CD14-positive monocyte (primary cell): ENCODE results near the gene FBF1. TPM values are rescaled to one million over a fixed set of nuclear protein-coding genes. Genes with fewer than 3 reads are reported as not detected.
A peak's percentile ranks its signal among the peaks of the same experiment; 100 is the strongest.
"Not testable (repeated sequence)": the region's sequence is repeated elsewhere in the genome, so short reads cannot be mapped to it uniquely, and the experiment has no call there.

Source experiments
- DNase-seq, 3 donors: peaks; one replicate each; pipeline ENCODE4 v3.0.0-alpha.2; 2011 to 2022
- H2AFZ ChIP-seq: 2 replicates; pipeline ENCODE4 v1.6.0; 2012; ENCODE audit warnings: mild to moderate bottlenecking, low read depth, low read length, inconsistent platforms; ENCODE audit not compliant: insufficient read depth, poor library complexity, severe bottlenecking
- H3K27ac ChIP-seq, 2 donors: 1 replicate in 1 of 2; 2 replicates in 1 of 2; pipeline ENCODE4 v1.5.1; 2012 to 2013; ENCODE audit warnings: low read length in 2 of 2, control low read depth in 1 of 2, inconsistent platforms in 1 of 2, low read depth in 1 of 2, mild to moderate bottlenecking in 1 of 2
- H3K27me3 ChIP-seq, 2 donors: one replicate each; pipeline versions ENCODE4 v1.6.0 to v1.6.1; 2011 to 2013; ENCODE audit warnings: low read length in 2 of 2; ENCODE audit not compliant: control insufficient read depth in 2 of 2, insufficient read depth in 2 of 2
- H3K36me3 ChIP-seq, 2 donors: replicated peaks in 1 of 2; 1 replicate in 1 of 2; 2 replicates in 1 of 2; pipeline versions ENCODE4 v1.5.1 to v1.6.1; 2012 to 2013; ENCODE audit warnings: low read length in 2 of 2, control low read depth in 1 of 2, inconsistent platforms in 1 of 2, mild to moderate bottlenecking in 1 of 2; ENCODE audit not compliant: insufficient read depth in 2 of 2, control insufficient read depth in 1 of 2
- H3K4me1 ChIP-seq, 2 donors: 1 replicate in 1 of 2; 2 replicates in 1 of 2; pipeline versions ENCODE4 v1.5.1 to v1.6.1; 2012 to 2013; ENCODE audit warnings: low read length in 2 of 2, control low read depth in 1 of 2, inconsistent platforms in 1 of 2, mild to moderate bottlenecking in 1 of 2, moderate library complexity in 1 of 2; ENCODE audit not compliant: insufficient read depth in 2 of 2, control insufficient read depth in 1 of 2
- H3K4me2 ChIP-seq: replicated peaks from 2 replicates; pipeline ENCODE3; 2012; ENCODE audit warnings: low read length, moderate library complexity, mild to moderate bottlenecking; ENCODE audit not compliant: poor library complexity, severe bottlenecking; ENCODE audit errors: extremely low read depth
- H3K4me3 ChIP-seq, 3 experiments: fragments of 200-600 bp in 1 of 3; sonication (generic) in 1 of 3; replicated peaks in 1 of 3; 1 replicate in 2 of 3; 2 replicates in 1 of 3; pipeline ENCODE4 v1.5.1; 2011 to 2013; ENCODE audit warnings: low read length in 3 of 3, mild to moderate bottlenecking in 3 of 3, control low read depth in 2 of 3, low read depth in 2 of 3, inconsistent platforms in 1 of 3, moderate library complexity in 1 of 3
- H3K79me2 ChIP-seq: 2 replicates; pipeline ENCODE4 v1.6.0; 2012; ENCODE audit warnings: mild to moderate bottlenecking, control low read depth, inconsistent platforms, low read length, moderate library complexity; ENCODE audit not compliant: insufficient read depth
- H3K9ac ChIP-seq: 2 replicates; pipeline ENCODE4 v1.6.0; 2017; ENCODE audit warnings: low read length, mild to moderate bottlenecking; ENCODE audit not compliant: insufficient read depth, poor library complexity, severe bottlenecking
- H3K9me3 ChIP-seq, 2 donors: replicated peaks in 1 of 2; 1 replicate in 1 of 2; 2 replicates in 1 of 2; pipeline versions ENCODE4 v1.5.1 to v1.6.1; 2012 to 2013; ENCODE audit warnings: low read length in 2 of 2, control low read depth in 1 of 2; ENCODE audit not compliant: control insufficient read depth in 1 of 2, insufficient read depth in 1 of 2
- H4K20me1 ChIP-seq: 2 replicates; pipeline ENCODE4 v1.6.0; 2012; ENCODE audit warnings: mild to moderate bottlenecking, low read length, control low read depth, moderate library complexity; ENCODE audit not compliant: insufficient read depth
- H3K27ac Mint-ChIP-seq, 7 donors: one replicate each; pipeline ENCODE4 v1.8.0; 2020; ENCODE audit warnings: mild to moderate bottlenecking in 7 of 7, mixed read lengths in 7 of 7, moderate library complexity in 6 of 7, inconsistent platforms in 2 of 7
- H3K27me3 Mint-ChIP-seq, 3 donors: one replicate each; pipeline ENCODE4 v1.8.0; 2021 to 2022; ENCODE audit warnings: low read depth in 3 of 3, mild to moderate bottlenecking in 3 of 3, mixed read lengths in 3 of 3, moderate library complexity in 3 of 3, inconsistent platforms in 1 of 3
- H3K36me3 Mint-ChIP-seq, 2 donors: one replicate each; pipeline ENCODE4 v1.8.0; 2020; ENCODE audit warnings: mixed read lengths in 2 of 2, inconsistent platforms in 1 of 2, mild to moderate bottlenecking in 1 of 2
- H3K4me1 Mint-ChIP-seq: one replicate; pipeline ENCODE4 v1.8.0; 2020; ENCODE audit warnings: mild to moderate bottlenecking, mixed read lengths
- H3K4me3 Mint-ChIP-seq, 2 donors: one replicate each; pipeline ENCODE4 v1.8.0; 2020; ENCODE audit warnings: mild to moderate bottlenecking in 2 of 2, mixed read lengths in 2 of 2, moderate library complexity in 1 of 2
- H3K9me3 Mint-ChIP-seq, 7 donors: one replicate each; pipeline ENCODE4 v1.8.0; 2020 to 2022; ENCODE audit warnings: mixed read lengths in 7 of 7, mild to moderate bottlenecking in 6 of 7, moderate library complexity in 6 of 7, inconsistent platforms in 2 of 7
- WGBS: methylation state at CpG from one replicate; pipeline ENCODE4 v1.1.5; 2013; ENCODE audit warnings: missing lambda C conversion rate; ENCODE audit not compliant: insufficient coverage; 5-methylcytosine and 5-hydroxymethylcytosine counted together
- intact Hi-C, 2 donors: fragments of 100-400 bp; cut with micrococcal nuclease; formaldehyde crosslinking; loops; one replicate each; pipeline versions ENCODE4 v1.15.0 to v1.15.1; 2023
- polyA plus RNA-seq, 3 donors: library from polyadenylated mRNA; depleted of rRNA in 1 of 3; unstranded in 2 of 3; stranded (reverse) in 1 of 3; fragments of 300-500 nt in 2 of 3; fragments of >200 nt in 1 of 3; fragmentation: Illumina TruSeq in 2 of 3; gene quantifications; 1 replicate in 2 of 3; 2 replicates in 1 of 3; pipeline ENCODE4 v1.2.3, GENCODE V29; 2012 to 2021
- TF ChIP-seq, protein P1 (sequence below): fragments of 200-600 bp; IDR thresholded peaks from one replicate; pipeline ENCODE4 v1.8.0; 2022; ENCODE audit warnings: antibody characterized with exemption, mild to moderate bottlenecking

FBF1 gene
- polyA plus RNA-seq, 3 donors = 0.32 to 4.4 (median 0.62) TPM

GRCh38 chr17:75970626-75971025, 29.8 kb upstream of the FBF1 start:
- intact Hi-C loops = loop anchor here (2.0 to 10.0 kb wide), 2 partner anchors 28 to 186 kb away; partner anchors contain the start of gene UNK (in 1 of the 2)
- Mint-ChIP-seq H3K4me1 (peaks cover 44% of the 10 kb centered on the region), H3K4me3 (peak overlapping the region in 1 of 2 donors; percentile 74), H3K36me3 (peaks cover 38 to 74% of the 10 kb centered on the region in 2 donors), H3K9me3 (peaks cover 0 to 2% (median 1%) of the 10 kb centered on the region in 7 donors), H3K27me3 (peaks cover 0 to 1% (median 0%) of the 10 kb centered on the region in 3 donors), H3K27ac (peak overlapping the region; percentile 84 to 96 (median 94))
- peak overlapping the region; percentile 66 for H3K4me2 ChIP-seq
- H3K4me3 ChIP-seq = peak overlapping the region in 2 of 3 experiments; percentile 31 to 66
- H3K9me3 ChIP-seq = no peaks in the 10 kb centered on the region
- H3K79me2 ChIP-seq = peaks cover 83% of the 10 kb centered on the region
- peak overlapping the region; percentile 51 for H3K9ac ChIP-seq
- H3K27ac ChIP-seq = peak overlapping the region; percentile 85 to 89
- H3K4me1 ChIP-seq = peaks cover 31 to 43% of the 10 kb centered on the region in 2 donors
- TF ChIP-seq, protein P1, sequence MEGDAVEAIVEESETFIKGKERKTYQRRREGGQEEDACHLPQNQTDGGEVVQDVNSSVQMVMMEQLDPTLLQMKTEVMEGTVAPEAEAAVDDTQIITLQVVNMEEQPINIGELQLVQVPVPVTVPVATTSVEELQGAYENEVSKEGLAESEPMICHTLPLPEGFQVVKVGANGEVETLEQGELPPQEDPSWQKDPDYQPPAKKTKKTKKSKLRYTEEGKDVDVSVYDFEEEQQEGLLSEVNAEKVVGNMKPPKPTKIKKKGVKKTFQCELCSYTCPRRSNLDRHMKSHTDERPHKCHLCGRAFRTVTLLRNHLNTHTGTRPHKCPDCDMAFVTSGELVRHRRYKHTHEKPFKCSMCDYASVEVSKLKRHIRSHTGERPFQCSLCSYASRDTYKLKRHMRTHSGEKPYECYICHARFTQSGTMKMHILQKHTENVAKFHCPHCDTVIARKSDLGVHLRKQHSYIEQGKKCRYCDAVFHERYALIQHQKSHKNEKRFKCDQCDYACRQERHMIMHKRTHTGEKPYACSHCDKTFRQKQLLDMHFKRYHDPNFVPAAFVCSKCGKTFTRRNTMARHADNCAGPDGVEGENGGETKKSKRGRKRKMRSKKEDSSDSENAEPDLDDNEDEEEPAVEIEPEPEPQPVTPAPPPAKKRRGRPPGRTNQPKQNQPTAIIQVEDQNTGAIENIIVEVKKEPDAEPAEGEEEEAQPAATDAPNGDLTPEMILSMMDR = no peak
- no peaks in the 10 kb centered on the region for H3K27me3 ChIP-seq
- H2AFZ ChIP-seq = peak overlapping the region; percentile 57
- WGBS = 73% methylated on average over 2 of the region's 7 CpGs
- H3K36me3 ChIP-seq = peaks cover 19 to 34% of the 10 kb centered on the region in 2 donors
- no peaks in the 10 kb centered on the region for H4K20me1 ChIP-seq
- no peak for DNase-seq

DNA sequence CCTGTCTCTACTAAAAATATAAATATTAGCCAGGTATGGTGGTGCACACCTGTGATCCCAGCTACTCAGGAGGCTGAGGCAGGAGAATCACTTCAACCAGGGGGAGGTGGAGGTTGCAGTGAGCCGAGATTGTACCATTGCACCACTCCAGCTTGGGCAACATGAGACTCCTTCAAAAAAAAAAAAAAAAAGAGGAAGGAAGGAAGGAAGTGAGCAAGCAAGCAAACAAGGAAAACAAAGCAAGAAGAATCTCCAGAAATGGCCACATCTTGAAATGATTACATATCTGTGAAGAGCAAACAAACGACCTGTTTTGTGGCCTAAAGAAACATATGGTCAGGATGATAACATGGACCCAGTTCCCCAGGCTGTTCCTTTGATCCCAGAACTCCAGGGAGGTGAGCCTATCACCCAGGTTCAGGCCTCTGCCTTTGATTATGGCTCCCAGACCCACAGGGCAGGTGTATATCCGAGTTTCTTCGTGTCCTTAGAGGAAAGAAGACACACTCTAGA, 29.2 kb upstream of the FBF1 start:
- peak overlapping the region; percentile 84 to 96 (median 94) for H3K27ac Mint-ChIP-seq
- peaks cover 0 to 2% (median 1%) of the 10 kb centered on the region in 7 donors for H3K9me3 Mint-ChIP-seq
- peak overlapping the region; percentile 66 for H3K4me2 ChIP-seq
- peaks cover 19 to 34% of the 10 kb centered on the region in 2 donors for H3K36me3 ChIP-seq
- peak overlapping the region; percentile 31 to 74 for H3K4me3 Mint-ChIP-seq
- intact Hi-C loops = loop anchor here (2.0 to 10.0 kb wide), 2 partner anchors 29 to 185 kb away; partner anchors contain the start of gene UNK (in 1 of the 2)
- H3K27me3 Mint-ChIP-seq = peaks cover 0 to 1% (median 0%) of the 10 kb centered on the region in 3 donors
- H3K9ac ChIP-seq = peak overlapping the region; percentile 51
- H2AFZ ChIP-seq = peak overlapping the region; percentile 57
- peak overlapping the region; percentile 85 to 89 for H3K27ac ChIP-seq
- peaks cover 38 to 73% of the 10 kb centered on the region in 2 donors for H3K36me3 Mint-ChIP-seq
- peaks cover 1% of the 10 kb centered on the region for H4K20me1 ChIP-seq
- DNase-seq = peak; percentile 70 to 78 (median 73)
- H3K4me1 Mint-ChIP-seq = peaks cover 45% of the 10 kb centered on the region
- WGBS = 53% methylated on average over 3 of the region's 4 CpGs
- TF ChIP-seq, protein P1 = no peak
- no peaks in the 10 kb centered on the region for H3K27me3 ChIP-seq
- H3K9me3 ChIP-seq = no peaks in the 10 kb centered on the region
- peak overlapping the region; percentile 10 to 66 (median 31) for H3K4me3 ChIP-seq
- peaks cover 29 to 40% of the 10 kb centered on the region in 2 donors for H3K4me1 ChIP-seq
- peaks cover 83% of the 10 kb centered on the region for H3K79me2 ChIP-seq

DNA sequence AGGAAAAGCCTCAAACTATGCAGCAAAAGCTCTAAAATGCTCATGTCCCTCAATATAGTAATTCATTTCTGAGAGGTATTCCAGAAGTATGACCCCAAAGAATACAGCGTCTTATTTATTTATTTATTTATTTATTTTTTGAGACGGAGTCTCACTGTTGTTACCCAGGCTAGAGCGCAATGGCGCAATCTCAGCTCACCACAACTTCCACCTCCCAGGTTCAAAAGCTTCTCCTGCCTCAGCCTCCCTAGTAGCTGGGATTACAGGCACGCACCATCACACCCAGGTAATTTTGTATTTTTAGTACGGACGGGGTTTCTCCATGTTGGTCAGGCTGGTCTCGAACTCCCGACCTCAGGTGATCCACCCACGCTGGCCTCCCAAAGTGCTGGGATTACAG, 28.2 kb upstream of the FBF1 start:
- H3K27ac Mint-ChIP-seq = peak overlapping the region in 6 of 7 donors; percentile 51 to 96 (median 93)
- H3K36me3 Mint-ChIP-seq = peaks cover 41 to 67% of the 10 kb centered on the region in 2 donors
- WGBS = no CpG with 5 or more reads among the region's 10 CpGs
- Histone ChIP-seq H4K20me1 (peaks cover 11% of the 10 kb centered on the region), H3K79me2 (peaks cover 85% of the 10 kb centered on the region), H3K36me3 (peaks cover 19 to 28% of the 10 kb centered on the region in 2 donors), H3K27ac (peak overlapping the region in 1 of 2 donors; percentile 89), H3K4me3 (peak overlapping the region in 1 of 3 experiments; percentile 34), H3K4me1 (peaks cover 29 to 45% of the 10 kb centered on the region in 2 donors)
- H2AFZ ChIP-seq, H3K27me3 Mint-ChIP-seq, H3K4me2 ChIP-seq, H3K27me3 ChIP-seq, H3K9me3 Mint-ChIP-seq, H3K9ac ChIP-seq, H3K4me3 Mint-ChIP-seq, intact Hi-C loops, H3K9me3 ChIP-seq: not testable (repeated sequence)
- peaks cover 53% of the 10 kb centered on the region for H3K4me1 Mint-ChIP-seq
- DNase-seq = peak in 2 of 3 donors; percentile 10 to 30
